Renal cortex interstitium (tissue), 11 donors: Measurements from ENCODE around the gene ECSCR. TPM values are rescaled to one million over a fixed set of nuclear protein-coding genes. Genes with fewer than 3 reads are reported as not detected.
"Not testable (repeated sequence)": the region's sequence is repeated elsewhere in the genome, so short reads cannot be mapped to it uniquely, and the experiment has no call there.

Experiments used
- DNase-seq, 11 donors: peaks; one replicate each; pipeline ENCODE4 v3.0.0-alpha.2; 2013; ENCODE audit warnings: low read depth in 9 of 11, low spot score in 4 of 11; ENCODE audit errors: extremely low read depth in 1 of 11
- polyA plus RNA-seq, 3 donors: library from polyadenylated mRNA; unstranded; fragments of 120-200 nt; gene quantifications; one replicate each; pipeline ENCODE4 v1.2.1, GENCODE V29; 2013; ENCODE audit not compliant: insufficient read length in 3 of 3

The ECSCR gene
- polyA plus RNA-seq, 3 donors, result 21.0 to 25.8 (median 24.4) TPM

DNA sequence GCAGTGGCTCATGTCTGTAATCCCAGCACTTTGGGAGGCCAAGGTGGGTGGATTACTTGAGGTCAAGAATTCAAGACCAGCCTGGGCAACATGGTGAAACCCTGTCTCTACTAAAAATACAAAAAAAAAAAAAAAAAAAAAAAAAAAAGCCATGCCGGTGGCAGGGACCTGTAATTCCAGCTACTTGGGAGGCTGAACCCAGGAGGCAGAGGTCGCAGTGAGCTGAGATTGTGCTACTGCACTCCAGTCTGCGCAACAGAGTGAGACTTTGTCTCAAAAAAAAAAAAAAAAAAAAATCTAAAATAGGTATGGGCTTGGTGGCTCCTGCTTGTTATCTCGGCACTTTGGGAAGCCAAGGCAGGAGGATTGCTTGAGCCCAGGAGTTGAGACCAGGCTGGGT lies 17.2 kb upstream of the ECSCR start:
- not testable (repeated sequence) for DNase-seq

DNA sequence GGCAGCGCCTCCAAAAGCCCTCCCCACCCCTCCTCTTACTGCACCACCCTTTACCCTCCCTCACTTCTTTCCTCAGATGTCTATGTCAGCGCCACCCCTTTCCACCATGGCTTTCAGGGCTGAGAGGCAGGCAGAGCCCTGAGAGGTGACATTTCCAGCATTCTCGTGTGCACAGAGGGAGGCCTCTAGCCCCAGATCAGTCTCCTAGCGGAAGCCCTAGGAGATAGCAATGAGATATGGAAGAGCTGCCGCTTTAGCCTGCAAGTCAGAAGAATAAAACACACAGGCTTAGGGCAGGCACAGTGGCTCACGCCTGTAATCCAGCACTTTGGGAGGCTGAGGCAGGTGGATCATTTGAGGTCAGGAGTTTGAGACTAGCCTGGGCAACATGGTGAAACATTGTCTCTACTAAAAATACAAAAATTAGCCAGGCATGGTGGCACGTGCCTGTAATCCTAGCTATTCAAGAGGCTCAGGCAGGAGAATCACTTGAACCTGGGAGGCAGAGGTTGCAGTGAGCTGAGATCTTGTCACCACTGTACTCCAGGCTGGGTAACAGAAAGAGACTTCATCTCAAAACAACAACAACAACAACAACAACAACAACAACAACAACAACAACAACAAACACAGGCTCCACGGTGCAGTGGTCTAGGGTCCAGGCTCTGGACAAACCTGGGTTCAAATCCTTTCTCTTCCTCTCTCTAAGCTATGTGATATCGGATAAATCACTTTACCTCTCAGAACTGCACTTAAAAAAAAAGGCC lies 16.3 kb upstream of the ECSCR start:
- not testable (repeated sequence) for DNase-seq

DNA sequence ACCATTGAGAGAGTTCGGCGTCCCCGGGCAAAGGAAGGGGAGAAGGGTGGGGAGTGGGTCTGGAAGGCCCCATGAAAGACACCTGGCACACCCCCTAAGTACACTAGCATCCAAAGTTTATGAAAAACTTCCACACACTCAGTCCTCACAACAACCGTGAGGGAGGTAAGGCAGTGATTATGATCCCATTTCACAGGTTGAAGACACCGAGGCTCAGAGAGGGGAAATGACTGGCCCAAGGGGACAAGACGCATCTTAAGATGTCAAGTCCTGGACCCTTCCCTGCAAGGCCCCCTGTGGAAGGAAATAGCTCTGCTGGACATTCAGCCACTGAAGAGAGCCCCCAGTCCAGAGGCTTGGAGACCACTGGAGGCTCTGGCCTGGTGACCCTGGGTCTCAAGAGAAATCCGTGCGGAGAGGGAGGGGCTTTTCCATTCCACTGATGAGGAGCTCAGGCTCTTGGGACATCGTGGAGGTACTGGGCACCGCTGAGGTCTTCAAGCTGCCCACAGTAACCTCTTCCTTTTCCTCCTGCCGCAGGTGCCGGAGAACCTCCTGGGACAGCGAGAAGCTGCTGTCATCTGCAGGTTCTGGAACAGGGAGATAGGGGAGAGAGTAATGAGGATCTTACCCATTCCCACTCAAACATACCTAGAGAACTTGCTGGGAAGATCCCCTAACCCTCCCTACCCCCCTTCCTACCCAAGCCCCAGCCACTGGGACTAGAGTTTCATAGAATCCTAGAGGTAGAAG lies 13.5 kb upstream of the ECSCR start:
- no peak for DNase-seq

DNA sequence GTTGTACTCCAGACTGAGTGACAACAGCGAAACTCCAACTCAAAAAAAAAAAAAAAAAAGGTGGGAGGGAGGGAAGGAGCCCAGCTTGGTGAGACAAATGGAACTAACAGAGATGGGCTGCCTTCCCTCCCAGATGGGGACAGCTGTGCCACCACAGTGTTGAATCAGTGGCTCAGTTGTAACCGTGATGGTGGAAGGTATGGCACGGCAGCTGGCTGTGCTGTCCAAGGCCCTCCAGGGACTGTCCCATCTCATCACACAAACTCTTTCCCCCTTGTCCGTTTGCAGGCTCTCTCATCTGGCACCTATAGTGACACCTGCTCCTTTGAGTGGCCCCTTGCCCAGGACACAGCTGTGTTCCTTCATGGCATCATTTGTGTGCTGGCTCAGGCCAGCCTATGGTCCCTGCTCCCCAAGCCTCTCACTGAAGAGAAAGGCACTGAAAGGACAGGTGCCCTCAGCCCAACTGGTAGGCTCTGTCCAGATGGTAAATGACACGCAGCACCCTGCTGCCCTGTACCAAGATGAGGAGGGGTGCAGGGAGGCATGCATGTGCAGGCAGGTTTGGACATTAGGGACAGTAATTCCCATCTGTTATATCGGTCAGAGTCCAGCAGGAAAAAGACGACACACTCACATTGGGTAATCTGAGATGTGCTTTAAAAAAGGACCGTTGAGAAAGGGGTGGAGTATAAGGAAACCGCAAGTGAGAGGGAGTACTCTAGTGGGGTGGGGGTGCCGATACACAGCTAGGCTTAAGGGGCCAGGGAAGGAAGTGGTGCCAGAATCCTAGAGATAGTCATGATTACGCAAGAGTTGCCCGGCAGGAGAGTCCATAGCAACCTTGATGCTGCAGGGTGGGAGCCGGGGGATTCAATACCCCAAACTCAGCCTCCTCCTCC lies 12.6 kb upstream of the ECSCR start:
- DNase-seq, result no peak

DNA sequence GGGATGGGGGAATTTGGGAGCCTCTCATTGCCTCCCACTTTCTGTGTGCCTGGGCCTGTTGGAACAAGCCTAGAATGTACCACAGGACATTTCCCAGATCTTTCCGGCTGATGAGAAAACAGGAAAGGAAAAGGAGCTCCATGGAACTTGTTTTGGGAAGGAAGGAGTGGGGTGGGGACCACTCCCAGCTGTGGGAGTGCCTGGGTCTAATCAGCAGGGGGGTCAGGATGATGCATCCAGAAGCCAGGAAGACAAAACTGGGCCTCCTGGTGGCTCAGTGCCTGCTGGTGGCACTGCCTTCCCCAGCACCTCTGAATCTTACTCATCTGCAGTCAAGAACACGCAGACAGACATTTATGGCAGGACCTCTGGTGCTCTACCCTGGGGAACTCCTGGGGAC lies 11.0 kb upstream of the ECSCR start:
- no peak for DNase-seq

DNA sequence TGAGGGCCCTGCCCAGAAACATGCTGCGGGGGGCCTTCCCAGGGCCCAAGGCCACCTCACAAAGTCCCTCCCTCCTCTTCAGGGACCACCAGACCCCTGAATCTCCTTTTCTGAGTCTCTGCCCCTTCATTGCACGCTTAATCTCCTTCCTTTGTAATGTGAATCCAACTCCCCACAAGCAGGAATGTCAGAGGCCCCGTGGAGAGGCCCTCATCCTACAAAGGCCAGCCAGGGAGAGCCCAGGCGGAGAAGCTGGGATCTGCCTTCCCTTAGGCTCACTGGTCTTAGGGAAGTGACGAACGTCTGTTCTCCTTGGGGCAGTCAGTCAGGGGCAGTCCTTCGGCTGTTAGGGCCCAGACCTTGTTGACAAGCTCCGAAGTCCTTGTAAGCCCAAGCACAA lies 10.6 kb upstream of the ECSCR start:
- DNase-seq, result peak in 4 of 11 donors; percentile 41 to 54 (median 43)

DNA sequence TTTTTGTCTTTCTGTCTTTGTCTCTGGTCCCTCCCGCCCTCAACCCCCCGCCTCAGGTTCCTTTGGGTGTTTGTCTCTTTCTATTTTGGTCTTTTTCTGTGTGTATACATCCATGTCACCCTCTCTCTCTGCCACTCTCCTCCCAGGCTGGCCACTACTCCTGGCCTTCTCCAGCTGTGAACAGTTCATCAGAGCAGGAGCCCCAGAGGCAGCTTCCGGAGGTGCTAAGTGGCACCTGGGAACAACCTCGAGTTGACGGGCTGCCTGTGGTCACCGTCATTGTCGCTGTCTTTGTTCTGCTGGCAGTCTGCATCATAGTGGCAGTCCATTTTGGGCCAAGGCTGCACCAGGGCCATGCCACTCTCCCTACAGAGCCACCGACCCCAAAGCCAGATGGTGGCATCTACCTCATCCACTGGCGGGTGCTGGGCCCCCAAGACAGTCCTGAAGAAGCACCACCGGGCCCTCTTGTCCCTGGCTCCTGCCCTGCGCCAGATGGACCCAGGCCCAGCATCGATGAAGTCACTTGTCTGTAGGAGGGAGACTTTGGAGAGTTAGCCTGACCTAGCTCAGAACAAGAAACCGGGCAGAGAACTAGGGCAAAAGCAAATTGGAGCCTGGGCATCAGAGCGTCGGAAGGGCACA lies 10.0 kb upstream of the ECSCR start:
- no peak for DNase-seq

DNA sequence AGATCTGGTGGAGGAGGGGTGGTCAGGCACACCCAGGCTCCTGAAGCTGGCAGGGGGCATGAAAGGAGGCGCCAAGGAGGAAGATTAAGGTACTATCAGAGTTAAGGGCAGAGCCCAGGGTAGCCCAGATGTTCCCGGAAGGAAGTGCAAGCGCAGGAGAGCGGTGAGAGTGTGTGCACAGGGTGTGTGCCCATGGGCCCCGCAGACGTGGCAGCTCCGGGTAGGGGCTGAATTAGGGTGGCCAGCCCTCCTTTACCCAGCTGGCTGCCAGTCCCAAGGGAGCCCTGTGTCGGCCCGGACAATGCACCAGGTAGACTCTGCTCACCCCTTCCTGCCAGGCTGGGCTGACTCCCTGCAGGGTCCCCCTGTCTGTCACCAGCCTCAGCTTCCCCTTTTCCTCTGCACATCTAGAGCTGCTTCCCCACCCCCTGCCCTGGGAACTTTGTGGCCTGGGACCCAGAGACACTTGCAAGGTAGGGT lies 8.3 kb upstream of the ECSCR start, which contains the start of gene SMIM33:
Gene SMIM33, plus strand, starts transcription at position 184 of the 480 bp plus-strand sequence. Its CDS starts 118 bp downstream, at position 302.
- DNase-seq, result no peak

DNA sequence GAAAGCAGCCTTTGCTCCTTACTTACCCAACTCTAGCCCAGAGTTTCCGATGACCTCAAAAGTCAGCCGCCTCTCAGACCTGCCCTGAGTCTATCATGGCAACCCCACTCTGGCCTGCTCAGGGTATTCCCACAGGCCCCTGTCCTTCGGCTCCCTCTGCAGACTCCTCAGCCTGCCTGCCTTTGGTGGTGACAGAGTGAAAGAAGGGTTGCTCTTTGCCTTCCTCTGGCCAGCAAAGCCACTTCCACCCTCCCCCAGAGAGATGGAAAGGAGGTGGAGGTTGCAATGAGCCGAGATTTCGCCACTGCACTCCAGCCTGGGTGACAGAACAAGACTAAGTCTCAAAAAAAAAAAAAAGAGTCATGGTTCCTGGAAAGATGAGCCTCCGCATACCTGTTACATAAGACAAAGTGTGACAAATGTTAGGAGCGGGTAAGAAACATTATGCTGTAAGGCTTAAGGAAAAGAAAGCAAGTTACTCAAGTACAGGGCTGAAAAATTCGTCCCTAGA lies 5.9 kb upstream of the ECSCR start:
- DNase-seq, result no peak

DNA sequence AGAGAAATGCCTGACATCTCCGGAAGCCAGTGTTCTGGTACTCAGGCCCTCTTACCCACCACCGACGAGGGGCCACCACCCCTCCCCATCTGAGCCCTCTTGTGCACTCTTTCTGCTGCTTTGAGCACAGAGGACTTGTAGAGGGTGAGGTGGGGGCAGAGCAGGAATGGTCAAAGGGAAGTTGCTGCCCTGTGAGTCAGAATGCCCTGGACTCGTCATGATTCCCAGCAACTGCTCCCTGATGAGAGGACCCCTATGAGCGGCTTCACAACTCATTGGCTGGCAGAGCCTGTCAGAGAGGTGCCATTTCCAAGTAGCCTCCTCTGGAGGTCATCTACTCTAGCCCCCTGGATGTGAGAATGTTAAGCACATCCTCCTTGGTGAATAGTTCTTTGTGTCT lies 845 bp downstream of the ECSCR start:
- DNase-seq, result no peak

DNA sequence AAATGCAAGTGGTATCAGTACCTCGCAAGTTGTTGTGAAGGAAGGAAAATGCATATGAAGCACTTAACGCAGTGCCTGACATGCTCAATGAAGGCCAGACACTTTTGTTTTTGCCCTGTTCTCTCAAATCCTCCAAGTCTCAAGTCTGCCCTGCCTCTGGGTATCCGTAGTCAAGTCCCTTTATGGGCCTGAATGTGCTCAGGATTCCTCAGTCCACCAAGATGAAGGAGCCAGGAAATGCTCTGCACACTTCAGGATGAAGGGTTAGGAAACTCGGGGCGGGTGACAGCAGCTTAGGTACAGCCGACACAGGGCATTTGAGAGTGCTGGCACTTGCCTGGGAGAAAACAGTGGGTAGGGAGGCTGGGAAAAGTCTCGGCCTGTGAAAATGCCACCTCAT lies 1.4 kb downstream of the ECSCR start:
- DNase-seq, result no peak

DNA sequence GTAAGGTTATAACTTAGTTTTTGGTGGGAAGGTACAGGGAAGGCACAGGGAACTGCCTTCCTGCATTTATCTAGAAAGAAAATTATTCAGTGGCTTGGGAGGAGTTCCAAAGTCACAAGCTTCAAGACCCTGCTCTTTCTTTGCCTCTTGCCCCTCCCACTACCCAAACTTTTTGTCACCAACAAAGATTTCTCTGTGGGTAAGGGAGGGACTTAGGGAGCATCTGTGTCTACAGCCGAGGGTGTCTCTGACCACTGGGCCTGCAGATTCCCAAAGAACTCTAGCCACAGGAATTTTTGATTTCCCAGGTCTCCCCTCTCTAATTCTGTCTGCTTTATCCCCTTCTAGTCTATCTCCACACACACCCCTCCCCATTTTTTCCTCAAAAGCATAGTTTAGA lies 2.1 kb downstream of the ECSCR start:
- DNase-seq, result no peak

DNA sequence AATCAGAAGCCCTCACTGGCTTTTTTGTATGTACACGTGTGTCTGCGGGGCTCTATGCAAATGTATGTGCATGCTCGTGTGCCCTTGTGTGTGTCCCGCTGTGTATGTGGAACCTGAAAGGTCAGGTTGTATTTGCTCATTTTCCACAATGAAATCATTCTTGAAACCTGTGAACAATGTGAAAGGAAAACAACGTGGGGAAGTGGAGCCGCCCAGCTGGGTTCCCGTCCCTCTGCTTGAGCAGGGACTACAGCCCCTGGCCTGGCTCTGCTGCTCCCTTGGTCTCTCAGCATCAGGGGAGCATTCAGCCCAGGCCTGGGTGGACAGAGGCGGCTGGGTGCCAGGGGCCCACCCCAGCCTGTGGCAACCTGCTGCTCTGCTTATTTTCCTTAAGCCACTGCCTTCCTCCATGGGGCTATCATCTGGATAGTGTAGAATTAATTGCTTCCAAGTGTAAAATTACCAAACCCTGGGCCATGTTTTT lies 3.0 kb downstream of the ECSCR start:
- no peak for DNase-seq

DNA sequence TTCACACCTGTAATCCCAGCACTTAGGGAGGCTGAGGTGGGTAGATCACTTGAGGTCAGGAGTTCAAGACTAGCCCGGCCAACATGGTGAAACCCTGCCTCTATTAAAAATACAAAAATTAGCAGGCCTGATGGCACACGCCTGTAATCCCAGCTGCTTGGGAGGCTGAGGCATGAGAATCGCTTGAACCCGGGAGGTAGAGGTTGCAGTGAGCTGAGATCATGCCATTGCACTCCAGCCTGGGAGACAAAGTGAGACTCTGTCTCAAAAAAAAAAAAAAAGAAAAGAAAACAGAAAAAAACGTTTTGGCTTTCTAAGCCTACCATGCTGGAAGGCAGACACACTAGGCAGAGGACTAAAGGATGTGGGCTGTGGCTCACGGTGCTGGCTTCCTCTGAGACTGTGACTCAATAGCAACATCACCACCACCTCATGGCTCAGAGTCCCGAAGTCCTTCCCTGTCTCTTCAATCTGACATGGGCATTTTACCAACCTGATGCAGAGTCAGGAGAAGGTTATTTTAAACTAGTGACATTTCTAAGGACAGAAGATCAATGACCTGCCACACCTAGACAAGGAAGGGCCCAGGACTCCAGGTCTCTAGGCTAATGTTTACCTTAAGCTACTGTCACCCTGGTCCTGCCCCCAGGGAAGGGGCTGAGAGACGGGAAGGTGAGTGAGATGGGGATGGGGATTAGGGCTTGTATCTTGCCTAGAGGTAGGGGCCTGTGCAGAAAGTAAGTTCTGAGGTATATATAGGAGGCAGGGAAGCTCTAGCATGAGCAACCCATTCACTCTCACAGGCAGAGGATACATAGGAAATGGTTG lies 3.7 kb downstream of the ECSCR start:
- DNase-seq, result no peak

DNA sequence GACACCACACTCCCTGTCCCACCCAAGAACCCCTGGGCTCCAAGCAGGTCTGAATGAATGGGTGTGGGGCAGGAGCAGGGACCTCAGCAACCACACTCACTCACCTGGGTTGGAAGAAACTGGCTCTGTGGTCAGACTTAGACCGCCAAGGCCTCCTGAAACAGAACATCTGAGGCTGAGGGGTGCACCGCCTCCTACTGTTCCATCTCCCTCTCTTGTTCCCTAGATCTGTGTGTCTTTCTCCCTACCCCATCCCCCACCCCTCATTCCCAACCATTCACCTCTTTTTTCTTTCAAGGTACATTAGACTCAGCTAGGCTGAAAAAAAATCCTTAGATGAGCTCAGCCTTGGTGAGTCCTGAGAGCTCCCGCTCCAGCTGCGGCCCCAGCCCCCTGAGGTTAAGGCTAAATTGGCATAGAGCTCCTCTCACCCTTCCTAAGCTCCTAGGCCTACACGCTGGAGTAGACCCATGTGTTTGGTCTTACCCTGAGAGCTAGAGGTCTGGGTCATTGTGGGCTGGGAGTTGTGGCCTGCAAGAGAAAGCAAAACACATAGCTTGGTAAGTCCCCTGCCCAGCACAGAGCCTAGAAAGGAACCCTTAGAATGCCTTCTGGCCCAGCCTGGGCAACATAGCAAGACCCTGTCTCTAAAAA lies 4.8 kb downstream of the ECSCR start:
- no peak for DNase-seq

DNA sequence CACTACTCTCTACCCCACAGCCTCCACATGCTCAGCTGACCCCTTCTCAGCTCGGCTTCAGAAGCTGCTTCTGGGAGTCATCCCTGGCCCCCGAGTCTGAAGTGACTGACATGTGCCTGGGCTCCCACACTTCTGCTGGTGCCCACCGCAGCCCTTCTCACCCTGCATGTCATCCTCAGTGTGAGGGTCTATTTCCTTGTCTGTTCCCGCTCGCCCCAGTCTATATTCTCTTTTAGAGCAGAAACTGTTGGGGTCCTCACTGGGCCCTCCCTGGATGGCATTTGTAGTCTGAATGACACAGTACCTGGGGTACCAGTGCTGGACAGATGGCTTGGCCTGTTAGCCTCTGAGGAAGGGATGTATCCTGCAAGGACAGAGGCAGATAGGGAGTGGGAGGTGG lies 5.3 kb downstream of the ECSCR start:
- no peak for DNase-seq

DNA sequence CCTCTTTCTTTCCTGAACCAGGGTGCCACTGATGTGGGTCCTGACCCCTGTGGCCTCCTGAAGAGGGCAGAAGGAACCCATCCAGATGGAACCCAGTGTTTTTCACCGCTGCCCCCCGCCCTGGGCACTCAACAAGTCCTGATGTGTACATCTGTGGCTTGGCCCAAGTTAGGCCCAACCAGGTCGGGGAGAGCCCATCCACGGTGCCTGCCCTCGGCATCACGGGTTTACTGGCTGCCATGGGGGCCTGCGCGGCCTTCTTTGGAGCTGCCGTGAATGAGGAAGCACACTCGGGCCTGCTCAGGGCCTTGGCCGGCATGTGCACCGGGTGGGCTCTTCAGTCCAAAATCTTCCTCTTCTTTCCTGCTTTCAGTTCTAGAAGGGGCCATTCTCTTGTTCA lies 5.8 kb downstream of the ECSCR start:
- no peak for DNase-seq
